Measurements from ENCODE around the gene UHRF1. TPM values are rescaled to one million over a fixed set of nuclear protein-coding genes. Genes with fewer than 3 reads are reported as not detected.

The UHRF1 gene
- total and polyA plus RNA-seq, 2 of the 13 experiments (the other 11 are each of a cell fraction or from before 2014, with no cell fraction given): 6.8 to 78.4 TPM

- TF ChIP-seq ZBTB10 (CRISPR knock-in tag; IDR thresholded peaks at IDR 0.05; ENCODE audit: borderline replicate concordance) (no peak), ZNF235 (CRISPR knock-in tag; IDR thresholded peaks at IDR 0.05; ENCODE audit: borderline replicate concordance) (no peak), ZNF496 (CRISPR knock-in tag; IDR thresholded peaks at IDR 0.05; ENCODE audit: insufficient replicate concordance) (no peak), HNF4A (CRISPR knock-in tag; IDR thresholded peaks at IDR 0.05) (peak; percentile 60), NCOA1 (CRISPR knock-in tag; IDR thresholded peaks at IDR 0.05) (no peak), ZNF780A (CRISPR knock-in tag; IDR thresholded peaks at IDR 0.05) (no peak), MXI1 (IDR thresholded peaks at IDR 0.05; ENCODE audit: borderline replicate concordance, low read depth, low read length) (no peak; the same call in 2 of the 3 replicates), ZNF30 (CRISPR knock-in tag; IDR thresholded peaks at IDR 0.05) (no peak), HDAC1 (CRISPR knock-in tag; IDR thresholded peaks at IDR 0.05) (peak; percentile 95), ZNF142 (CRISPR knock-in tag; IDR thresholded peaks at IDR 0.05) (0 out of 2 replicates have a peak, but pooled peaks have one; percentile 17), ZBTB25 (CRISPR knock-in tag; IDR thresholded peaks at IDR 0.05) (peak; percentile 74), STAG1 (CRISPR knock-in tag; IDR thresholded peaks at IDR 0.05) (0 out of 2 replicates have a peak, but pooled peaks have one; percentile 5), NR2F1 (CRISPR knock-in tag; IDR thresholded peaks at IDR 0.05) (peak in 1 of 2 experiments; percentile 18; a peak in 1 of 4 replicates), ZNF615 (CRISPR knock-in tag; IDR thresholded peaks at IDR 0.05; ENCODE audit: borderline replicate concordance) (no peak), TIGD3 (CRISPR knock-in tag; IDR thresholded peaks at IDR 0.05; ENCODE audit: borderline replicate concordance) (no peak)
These were observed 39.1 kb upstream of the UHRF1 start (continued) for GRCh38 chr19:4870025-4870700.
